ENCODE results near the gene EDARADD. TPM values are rescaled to one million over a fixed set of nuclear protein-coding genes. Genes with fewer than 3 reads are reported as not detected.

EDARADD gene
- total and polyA plus RNA-seq, 2 of the 13 experiments (the other 11 are each of a cell fraction or from before 2014, with no cell fraction given): 0.03 TPM; not detected in 1

- peak; percentile 2 for TF ChIP-seq AGO2 (optimal IDR thresholded peaks at IDR 0.05; ENCODE audit: low read depth, low read length)
- peak; percentile 80; the same call in 1 of the 2 replicates for TF ChIP-seq KAT7 (CRISPR knock-in tag; IDR thresholded peaks at IDR 0.05; ENCODE audit: borderline replicate concordance)
- no peak for TF ChIP-seq ZNF598 (CRISPR knock-in tag; IDR thresholded peaks at IDR 0.05; ENCODE audit: borderline replicate concordance)
- no peak for TF ChIP-seq THRA (CRISPR knock-in tag; IDR thresholded peaks at IDR 0.05; ENCODE audit: borderline replicate concordance)
- TF ChIP-seq DZIP1 (CRISPR knock-in tag; IDR thresholded peaks at IDR 0.05): no peak
- TF ChIP-seq ARHGAP35 (CRISPR knock-in tag; IDR thresholded peaks at IDR 0.05; ENCODE audit: borderline replicate concordance): no peak
- no peak for TF ChIP-seq FOXA1 (IDR thresholded peaks at IDR 0.05)
- TF ChIP-seq FOXA1 (CRISPR knock-in tag; IDR thresholded peaks at IDR 0.05): peak; percentile 22; the same call in 1 of the 2 replicates
- no peak for TF ChIP-seq ZNF83 (CRISPR knock-in tag; IDR thresholded peaks at IDR 0.05; ENCODE audit: borderline replicate concordance)
- TF ChIP-seq FUBP1 (CRISPR knock-in tag; IDR thresholded peaks at IDR 0.05; ENCODE audit: borderline replicate concordance): no peak
- no peak for TF ChIP-seq ZNF567 (CRISPR knock-in tag; IDR thresholded peaks at IDR 0.05; ENCODE audit: borderline replicate concordance)
- no peak for TF ChIP-seq GRHL1 (CRISPR knock-in tag; conservative IDR thresholded peaks at IDR 0.05)
- TF ChIP-seq SOX6 (IDR thresholded peaks at IDR 0.05): no peak
- TF ChIP-seq SOX6 (CRISPR knock-in tag; IDR thresholded peaks at IDR 0.05): peak; percentile 13; the same call in 1 of the 2 replicates
- no peak for TF ChIP-seq PAWR (CRISPR knock-in tag; IDR thresholded peaks at IDR 0.05; ENCODE audit: borderline replicate concordance)
- TF ChIP-seq RELA (CRISPR knock-in tag; IDR thresholded peaks at IDR 0.05): no peak
- TF ChIP-seq THYN1 (CRISPR knock-in tag; IDR thresholded peaks at IDR 0.05; ENCODE audit: borderline replicate concordance, low read depth): no peak
- TF ChIP-seq IRF1 (CRISPR knock-in tag; IDR thresholded peaks at IDR 0.05; ENCODE audit: low read depth): no peak
- TF ChIP-seq ZNF558 (CRISPR knock-in tag; IDR thresholded peaks at IDR 0.05; ENCODE audit: borderline replicate concordance): no peak
- TF ChIP-seq KDM6A (CRISPR knock-in tag; IDR thresholded peaks at IDR 0.05; ENCODE audit: low read depth): no peak
- TF ChIP-seq ZNF549 (CRISPR knock-in tag; IDR thresholded peaks at IDR 0.05): no peak
These were observed 130.2 kb downstream of the EDARADD start (continued) for GRCh38 chr1:236524142-236524894.

All from HepG2 (cell line).